Stimulated activated CD8-positive, alpha-beta memory T cell treated with anti-CD3 and anti-CD28 coated beads, Interleukin-4, amount 100 ng/mL, for 24 hours (primary cell): Measurements from ENCODE around the gene IKZF3.
A peak's percentile ranks its signal among the peaks of the same experiment; 100 is the strongest.
"Not testable (repeated sequence)": the region's sequence is repeated elsewhere in the genome, so short reads cannot be mapped to it uniquely, and the experiment has no call there.

ENCODE experiments used
- DNase-seq: peaks from one replicate; pipeline ENCODE4 v3.0.0-alpha.2; 2020; ENCODE audit warnings: low read depth

IKZF3 gene

DNA sequence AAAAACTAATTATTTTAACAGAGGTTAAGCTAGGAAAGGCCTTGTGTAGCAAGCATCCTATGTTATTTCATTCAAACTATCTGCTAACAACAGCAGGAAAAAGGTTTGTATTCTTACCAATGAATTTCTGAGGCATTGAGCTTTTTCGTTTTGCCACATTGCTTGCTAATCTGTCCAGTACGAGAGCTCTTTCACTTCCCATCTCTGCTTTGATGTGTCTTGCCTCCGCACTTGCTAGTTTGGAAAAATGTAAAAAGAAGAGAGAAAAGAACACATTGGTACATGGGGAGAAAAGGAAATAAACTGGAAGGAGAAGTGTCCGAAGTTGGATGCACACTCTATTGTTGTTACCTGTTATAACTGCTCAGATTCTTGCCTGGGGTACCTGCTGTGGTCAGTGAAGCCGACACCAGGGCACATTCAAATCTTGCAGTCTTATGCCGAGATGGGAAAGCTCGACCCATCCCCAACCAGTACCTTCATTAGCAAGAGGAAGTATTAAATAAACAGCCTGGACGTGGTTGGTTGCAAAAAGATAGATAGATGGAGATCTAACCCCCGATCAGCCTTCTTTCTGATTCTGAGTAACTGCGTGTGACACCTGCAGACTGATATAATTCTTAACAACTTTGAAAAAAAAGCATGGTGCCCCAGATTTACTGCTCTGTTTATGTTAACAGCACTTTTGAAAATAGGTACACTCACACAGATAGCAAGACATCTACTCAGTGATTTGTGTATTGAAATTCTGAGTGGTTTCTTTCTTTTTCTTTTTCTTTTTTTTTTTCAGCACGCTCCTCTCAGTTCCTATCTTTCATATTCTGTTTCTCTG, 86.4 kb downstream of the IKZF3 start:
- DNase-seq = no peak

GRCh38 chr17:39776252-39776651, 87.9 kb downstream of the IKZF3 start:
- DNase-seq = no peak

GRCh38 chr17:39775031-39775430, 89.1 kb downstream of the IKZF3 start:
- DNase-seq = no peak

DNA sequence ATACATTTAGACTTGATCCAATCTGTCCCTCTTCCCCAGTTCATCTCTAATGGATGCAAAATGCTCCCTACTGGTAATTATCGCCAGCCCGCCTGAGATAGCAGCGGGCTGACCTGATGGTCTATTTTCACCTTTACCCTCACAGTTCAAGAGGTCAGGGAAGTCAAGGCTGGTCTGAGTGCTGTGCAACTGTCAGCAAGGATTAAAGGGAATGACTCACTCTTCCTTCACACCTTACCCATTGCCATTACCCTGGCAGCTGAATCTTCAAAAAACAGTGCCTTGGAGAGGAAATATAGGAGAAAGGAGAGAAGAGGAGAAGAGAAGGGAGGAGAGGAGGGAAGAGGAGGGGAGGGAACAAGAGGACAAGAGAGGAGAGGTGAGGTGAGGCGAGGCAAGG, 90.1 kb downstream of the IKZF3 start:
- no peak for DNase-seq

DNA sequence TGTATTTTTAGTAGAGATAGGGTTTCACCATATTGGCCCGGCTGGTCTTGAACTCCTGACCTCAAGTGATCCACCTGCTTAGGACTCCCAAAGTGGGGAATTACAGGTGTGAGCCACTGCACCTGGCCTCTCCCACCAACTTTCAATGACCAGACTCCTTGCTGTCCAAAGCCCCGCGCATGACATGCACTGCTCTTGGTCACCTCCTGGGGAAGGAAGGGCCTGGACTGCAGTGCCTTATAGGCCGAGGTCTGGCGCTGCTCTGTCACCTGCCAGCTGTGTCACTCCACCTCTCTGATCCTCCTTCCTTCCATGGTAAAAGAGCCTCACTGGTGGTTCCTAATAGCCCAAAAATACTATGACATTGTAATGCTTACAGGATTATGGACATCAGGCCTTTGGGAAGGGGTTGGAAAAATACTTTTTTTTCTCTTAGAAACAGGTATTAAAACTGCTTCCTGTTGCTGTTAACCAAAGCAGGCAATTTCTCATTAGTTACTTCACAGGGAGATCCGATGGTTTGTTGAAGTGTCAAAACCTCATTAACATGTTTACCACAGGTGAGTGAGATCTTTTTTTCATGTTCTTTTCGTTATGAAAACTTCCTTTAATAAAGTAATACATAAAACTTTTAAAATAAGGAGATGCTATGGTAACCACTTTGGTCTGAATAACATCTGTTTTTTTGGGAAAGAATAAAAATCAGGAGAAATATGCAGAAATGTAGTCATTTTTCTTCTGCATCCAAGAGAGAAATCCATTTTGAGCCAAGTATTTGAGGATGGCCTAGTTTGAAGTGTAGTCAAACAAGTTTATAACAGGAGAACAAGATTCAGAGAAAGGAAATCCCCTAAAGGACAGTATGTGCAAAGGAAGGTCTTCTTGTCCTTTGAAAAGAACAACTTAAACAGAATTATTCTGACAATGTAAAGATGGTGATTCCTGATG, 90.9 kb downstream of the IKZF3 start:
- no peak for DNase-seq

DNA sequence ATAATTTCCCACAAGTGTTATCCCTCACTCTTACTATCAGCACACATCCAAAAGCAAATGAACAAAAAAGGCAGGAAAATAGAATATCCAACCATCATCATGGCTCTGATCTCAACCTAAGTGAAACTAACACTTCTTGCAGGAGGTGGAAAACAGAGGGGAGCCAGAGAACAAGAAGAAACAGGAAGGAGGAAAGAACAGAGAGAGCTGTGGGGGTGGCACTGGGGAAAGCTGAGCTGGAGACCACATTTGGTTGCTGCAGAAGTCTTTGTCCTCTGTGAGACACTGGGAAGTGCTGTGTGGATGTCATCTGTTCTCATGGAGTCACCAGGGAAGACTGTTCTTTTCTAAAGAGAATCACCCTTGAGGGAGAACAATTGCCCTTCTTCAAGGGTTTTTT, 91.7 kb downstream of the IKZF3 start:
- DNase-seq = no peak

GRCh38 chr17:39769974-39770587, 94.0 kb downstream of the IKZF3 start:
- no peak for DNase-seq

GRCh38 chr17:39767147-39767546, 97.0 kb downstream of the IKZF3 start:
- DNase-seq = no peak

- DNase-seq = no peak
These were observed 98.3 kb downstream of the IKZF3 start for GRCh38 chr17:39765766-39766165.

DNA sequence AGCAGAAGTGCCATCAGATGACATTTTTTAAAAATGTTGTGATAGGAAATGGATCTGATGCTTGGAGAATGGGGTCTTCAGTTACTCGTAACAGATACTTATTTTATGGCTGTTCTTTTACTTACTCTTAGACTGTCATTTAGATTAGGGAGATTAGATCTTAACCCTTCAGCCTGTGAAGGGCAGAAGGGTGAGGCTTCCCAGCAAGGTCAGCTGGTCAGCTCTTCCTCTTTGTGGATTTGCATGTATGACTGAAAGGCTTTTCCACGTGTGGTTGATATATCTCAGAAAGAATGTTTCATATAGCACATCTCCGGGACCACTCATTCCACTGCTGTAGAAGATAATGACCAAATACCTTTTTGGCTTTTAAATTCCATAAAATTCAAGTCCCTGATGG, 98.9 kb downstream of the IKZF3 start:
- no peak for DNase-seq

DNA sequence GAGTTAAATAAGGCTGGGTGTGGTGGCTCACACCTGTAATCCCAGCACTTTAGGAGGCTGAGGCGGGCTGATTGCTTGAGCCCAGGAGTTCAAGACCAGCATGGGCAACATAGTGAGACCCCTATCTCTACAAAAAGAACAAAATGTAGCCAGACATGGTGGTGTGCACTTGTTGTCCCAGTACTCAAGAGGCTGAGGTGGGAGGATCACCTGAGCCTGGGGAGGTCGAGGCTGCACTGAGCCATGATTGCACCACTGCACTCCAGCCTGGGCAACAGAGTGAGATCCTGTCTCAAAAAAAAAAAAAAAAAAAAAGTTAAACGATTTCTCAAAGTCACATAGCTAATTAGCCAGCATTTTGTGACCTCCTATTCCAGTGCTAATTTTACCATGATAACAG, 99.9 kb downstream of the IKZF3 start:
- not testable (repeated sequence) for DNase-seq

GRCh38 chr17:39763051-39763820, 100.9 kb downstream of the IKZF3 start:
- no peak for DNase-seq

DNA sequence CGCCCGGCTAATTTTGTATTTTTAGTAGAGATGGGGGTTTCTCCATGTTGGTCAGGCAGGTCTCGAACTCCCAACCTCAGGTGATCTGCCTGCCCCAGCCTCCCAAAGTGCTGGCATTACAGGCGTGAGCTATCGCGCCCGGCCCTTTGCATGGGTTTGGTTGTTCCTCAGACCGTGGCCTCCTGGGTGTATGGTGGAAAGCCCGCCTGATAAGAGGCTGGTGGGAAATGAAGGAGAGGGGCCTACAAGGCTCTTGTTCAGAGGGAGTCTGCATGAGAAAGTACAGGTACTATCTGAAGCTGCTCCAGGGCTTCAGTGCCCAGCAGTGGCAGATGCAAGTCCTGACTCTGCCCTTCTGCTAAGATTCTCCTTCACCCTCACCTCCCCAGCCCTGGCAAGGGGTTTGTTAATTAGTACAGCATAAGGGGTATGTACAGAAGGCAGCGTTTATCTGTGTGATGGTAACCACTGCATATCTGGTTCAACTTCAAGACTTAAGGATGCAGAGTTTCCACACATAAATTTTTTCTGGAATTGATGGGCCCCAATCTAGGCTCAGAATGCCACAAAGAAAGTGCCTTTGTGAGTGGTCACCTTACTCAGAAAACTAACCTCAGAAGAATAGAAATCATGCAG, 102.1 kb downstream of the IKZF3 start:
- no peak for DNase-seq

DNA sequence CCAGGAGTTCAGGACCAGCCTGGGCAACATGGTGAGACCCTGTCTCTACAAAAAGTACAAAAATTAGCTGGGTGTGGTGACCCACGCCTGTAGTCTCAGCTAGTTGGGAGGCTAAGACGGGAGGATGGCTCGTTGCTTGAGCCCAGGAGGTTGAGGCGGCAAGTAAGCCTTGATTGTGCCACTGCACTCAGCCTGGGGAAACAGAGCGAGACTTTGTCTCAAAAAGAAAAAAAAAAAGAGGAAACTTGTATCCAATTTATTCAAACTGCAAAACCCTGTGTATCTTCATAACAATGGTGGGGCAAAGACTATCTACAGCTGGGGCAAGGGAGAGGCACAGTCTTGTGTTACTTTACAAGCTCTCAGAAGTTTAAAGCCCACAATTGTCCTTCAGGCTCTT, 104.9 kb downstream of the IKZF3 start:
- no peak for DNase-seq

DNA sequence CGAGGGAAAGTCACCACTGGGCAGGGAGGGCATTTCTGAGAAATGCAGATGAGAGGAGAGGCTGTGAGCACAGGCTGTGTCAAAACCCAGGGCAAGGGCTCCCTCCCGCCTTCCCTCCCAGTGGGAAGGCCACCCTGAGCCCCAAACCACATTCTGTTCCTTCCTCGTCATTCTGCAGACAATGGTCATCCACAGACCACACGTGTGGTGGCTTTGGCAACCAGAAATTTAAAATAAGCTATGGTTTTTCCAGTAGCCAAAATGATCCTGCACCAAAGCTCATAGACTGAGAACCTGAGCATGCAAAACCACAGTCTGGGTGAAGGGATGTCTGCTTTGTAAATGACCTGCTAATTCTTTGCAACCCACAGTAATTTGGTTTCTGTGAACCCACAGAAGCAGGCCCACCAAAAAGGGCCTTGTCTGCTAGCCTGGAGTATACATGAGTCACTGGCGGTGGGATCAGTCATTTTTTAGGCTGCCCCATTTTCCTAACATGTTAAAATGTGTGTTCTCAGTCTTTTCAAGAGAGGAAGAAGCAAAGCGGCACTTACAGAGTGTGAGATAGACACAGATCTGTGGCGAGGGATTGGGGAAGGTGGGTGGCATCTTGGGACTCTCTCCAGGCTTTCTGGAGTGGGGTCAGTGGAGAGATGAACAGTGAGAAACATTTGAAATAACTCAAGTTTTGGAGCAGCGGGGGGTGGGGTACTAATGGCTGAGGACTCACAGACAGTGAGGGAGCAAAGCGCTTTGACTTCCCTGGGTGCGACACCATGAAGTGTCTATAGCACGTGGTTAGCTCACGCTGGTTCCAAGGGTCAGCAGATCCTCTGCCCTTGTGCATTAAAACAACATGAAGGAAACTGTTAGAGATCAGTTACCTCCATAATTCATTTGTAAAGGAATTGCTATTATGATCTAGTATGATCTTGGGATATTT, 105.9 kb downstream of the IKZF3 start:
- peak; percentile 53 for DNase-seq

DNA sequence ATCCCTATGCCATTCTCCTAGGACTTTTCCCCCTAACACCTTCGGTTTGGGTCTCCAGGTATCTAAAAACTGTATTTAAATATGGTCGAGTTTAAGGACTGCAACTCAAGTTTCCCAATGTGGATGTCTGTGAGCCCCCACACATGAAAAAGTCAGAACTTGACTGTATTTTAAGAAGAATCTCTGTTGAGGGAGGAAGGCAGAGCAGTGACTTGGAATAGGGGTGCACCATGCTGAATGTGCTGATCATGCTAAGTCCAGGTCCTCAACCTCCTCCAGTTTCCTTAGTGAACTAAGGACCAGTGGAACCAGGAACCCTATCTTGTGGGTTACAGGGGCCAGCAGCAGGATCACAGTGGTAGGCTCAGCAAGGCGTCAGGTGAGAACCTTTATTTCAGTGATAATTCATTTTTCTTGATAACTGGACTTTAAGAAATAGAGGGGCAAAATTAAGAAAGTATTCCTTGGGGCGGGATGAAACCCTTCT, 106.9 kb downstream of the IKZF3 start:
- no peak for DNase-seq

- no peak for DNase-seq
These were observed 107.6 kb downstream of the IKZF3 start for GRCh38 chr17:39756380-39757079.

DNA sequence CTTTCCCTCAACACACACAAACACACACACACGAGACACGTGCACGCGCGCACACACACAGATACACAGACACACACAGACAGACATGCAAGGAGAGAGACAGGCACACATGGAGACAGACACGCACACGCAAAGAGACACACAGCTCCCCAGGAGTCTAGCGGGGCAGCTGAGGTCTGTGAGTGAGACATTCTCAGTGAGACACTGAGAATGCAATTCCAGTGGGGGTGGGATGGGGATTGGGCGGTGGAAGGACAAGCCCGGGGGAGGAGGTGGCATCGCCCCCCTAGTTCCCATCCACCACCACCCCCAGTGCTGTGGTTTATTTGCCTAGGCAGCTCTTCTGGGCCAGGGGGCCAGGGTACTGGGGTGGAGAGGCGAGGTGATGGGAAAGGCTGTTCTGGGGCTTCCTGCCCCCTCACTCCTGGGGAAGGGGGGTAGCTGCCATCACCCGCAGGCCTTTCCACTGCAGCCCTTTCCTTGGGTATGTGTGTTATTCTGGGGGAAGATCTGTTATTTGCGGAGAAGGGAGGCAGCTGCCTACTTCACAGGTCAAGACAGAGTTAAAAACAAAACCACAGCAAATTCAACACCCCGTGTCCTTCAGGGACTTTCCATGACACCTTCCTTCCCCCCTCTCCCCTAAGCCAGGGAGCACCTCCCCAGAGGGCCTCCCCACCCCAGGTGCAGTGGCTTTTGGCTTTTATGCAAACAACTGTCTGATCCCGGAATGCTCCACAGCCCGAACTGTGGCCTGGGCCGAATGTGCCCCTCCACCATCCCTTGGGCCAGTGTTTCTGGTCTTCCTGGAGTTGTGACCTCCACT, 108.3 kb downstream of the IKZF3 start:
- peak; percentile 52 for DNase-seq
